ENCODE data around the gene PTPN4. TPM values are rescaled to one million over a fixed set of nuclear protein-coding genes. Genes with fewer than 3 reads are reported as not detected.

The PTPN4 gene
- total RNA-seq, 4 donors from 2014 or later = 35.6 to 61.5 (median 51.6) TPM

DNA sequence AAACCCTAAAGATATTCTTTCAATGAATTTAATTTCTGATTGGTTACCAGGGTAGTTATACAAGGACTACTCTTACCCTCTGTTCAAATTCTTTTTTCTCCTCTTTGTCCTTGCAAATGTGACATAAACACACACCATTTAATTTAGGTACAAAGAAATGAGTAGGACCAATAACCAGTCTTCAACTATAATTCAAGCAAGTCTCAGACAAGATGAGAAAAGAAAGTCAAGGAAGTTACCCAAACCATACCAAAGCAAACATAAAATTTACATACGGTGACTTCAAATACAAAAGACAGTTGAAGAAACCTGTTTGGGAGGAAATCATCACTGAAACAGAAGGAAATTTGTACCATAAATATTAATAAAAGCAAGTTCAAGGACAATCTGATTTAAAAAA, 162.1 kb downstream of the PTPN4 start:
- TF ChIP-seq, protein P1, sequence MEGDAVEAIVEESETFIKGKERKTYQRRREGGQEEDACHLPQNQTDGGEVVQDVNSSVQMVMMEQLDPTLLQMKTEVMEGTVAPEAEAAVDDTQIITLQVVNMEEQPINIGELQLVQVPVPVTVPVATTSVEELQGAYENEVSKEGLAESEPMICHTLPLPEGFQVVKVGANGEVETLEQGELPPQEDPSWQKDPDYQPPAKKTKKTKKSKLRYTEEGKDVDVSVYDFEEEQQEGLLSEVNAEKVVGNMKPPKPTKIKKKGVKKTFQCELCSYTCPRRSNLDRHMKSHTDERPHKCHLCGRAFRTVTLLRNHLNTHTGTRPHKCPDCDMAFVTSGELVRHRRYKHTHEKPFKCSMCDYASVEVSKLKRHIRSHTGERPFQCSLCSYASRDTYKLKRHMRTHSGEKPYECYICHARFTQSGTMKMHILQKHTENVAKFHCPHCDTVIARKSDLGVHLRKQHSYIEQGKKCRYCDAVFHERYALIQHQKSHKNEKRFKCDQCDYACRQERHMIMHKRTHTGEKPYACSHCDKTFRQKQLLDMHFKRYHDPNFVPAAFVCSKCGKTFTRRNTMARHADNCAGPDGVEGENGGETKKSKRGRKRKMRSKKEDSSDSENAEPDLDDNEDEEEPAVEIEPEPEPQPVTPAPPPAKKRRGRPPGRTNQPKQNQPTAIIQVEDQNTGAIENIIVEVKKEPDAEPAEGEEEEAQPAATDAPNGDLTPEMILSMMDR (IDR thresholded peaks at IDR 0.05) = no peak
- no peak for TF ChIP-seq POLR2A (IDR thresholded peaks at IDR 0.05)
- Histone ChIP-seq H3K27me3 (no peaks in the 10 kb centered on the region), H3K36me3 (no peaks in the 10 kb centered on the region), H3K9me3 (no peaks in the 10 kb centered on the region), H3K4me1 (no peaks in the 10 kb centered on the region), H3K27ac (no peak overlapping the region), H3K4me3 (no peak overlapping the region)
- no peak for DNase-seq
- intact Hi-C loops (cut with DNase I; ENCODE audit: low total_unique reads) = no loop called here

DNA sequence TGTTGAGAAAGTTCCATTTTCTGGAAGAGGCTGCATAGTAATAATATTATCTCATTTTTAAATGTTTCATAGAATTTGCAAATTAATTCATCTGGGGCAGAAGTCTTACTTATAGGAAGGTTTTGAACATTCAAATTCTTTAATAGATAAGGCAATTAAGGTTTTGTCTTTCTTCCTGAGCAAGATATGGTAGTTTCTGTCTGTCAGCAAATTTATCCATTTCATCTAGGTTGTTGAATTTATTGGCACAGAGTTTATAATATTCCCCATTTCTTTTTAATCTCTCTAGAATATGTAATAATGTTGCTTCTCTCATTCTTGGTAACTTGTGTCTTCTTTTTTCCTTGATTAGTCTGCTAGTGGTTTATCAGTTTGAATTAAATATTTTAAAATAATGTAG, 163.0 kb downstream of the PTPN4 start:
- DNase-seq = no peak
- Histone ChIP-seq H3K4me1 (no peaks in the 10 kb centered on the region), H3K9me3 (no peaks in the 10 kb centered on the region), H3K36me3 (no peaks in the 10 kb centered on the region), H3K4me3 (no peak overlapping the region), H3K27ac (no peak overlapping the region), H3K27me3 (no peaks in the 10 kb centered on the region)
- TF ChIP-seq, protein P1 (IDR thresholded peaks at IDR 0.05) = no peak
- no peak for TF ChIP-seq POLR2A (IDR thresholded peaks at IDR 0.05)
- intact Hi-C loops (cut with DNase I; ENCODE audit: low total_unique reads) = no loop called here

DNA sequence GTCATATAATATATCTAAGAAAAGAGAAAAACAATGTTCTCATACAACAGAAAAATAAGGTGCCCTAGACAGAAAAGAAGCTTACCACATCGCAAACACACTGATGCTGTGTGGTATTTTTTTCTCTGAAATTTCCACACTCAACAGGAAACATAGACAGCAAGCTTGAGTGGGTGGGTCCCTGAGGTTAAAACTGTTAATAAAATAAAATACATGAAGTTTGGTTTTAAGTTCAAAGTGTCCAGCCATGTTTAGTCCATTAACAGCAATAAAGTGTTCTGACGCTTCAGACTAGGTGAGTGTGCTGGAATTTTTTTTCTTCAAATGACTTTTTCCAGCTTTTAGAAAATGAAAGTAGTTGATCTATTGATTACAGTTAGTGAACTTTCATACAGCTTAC, 169.8 kb downstream of the PTPN4 start:
- TF ChIP-seq, protein P1 (IDR thresholded peaks at IDR 0.05) = no peak
- no peak for TF ChIP-seq POLR2A (IDR thresholded peaks at IDR 0.05)
- Histone ChIP-seq H3K9me3 (no peaks in the 10 kb centered on the region), H3K36me3 (no peaks in the 10 kb centered on the region), H3K27me3 (no peaks in the 10 kb centered on the region), H3K27ac (no peak overlapping the region), H3K4me1 (no peaks in the 10 kb centered on the region), H3K4me3 (no peak overlapping the region)
- intact Hi-C loops (cut with DNase I; ENCODE audit: low total_unique reads) = no loop called here
- no peak for DNase-seq

DNA sequence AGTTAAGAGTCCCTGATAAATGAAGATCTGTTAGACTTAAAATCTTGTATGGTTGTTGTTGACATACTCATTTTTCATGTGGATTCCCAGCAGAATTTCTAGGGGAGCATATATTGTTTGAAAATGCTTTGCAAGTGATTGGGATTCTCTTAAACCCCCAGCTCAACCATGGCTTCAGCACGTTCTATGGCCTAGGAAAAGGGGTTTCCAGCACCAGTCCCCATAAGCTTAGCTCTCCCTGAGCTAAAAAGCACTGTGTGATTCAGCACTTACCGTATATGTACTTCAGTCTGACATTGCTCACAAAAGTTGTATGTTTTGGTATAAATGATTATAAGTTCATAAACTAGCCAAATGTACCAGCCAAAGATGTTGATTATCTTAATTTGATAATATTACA, 173.1 kb downstream of the PTPN4 start:
- H3K9me3 ChIP-seq = no peaks in the 10 kb centered on the region
- intact Hi-C loops (cut with DNase I; ENCODE audit: low total_unique reads) = no loop called here
- no peak overlapping the region for H3K27ac ChIP-seq
- no peak for DNase-seq
- no peak for TF ChIP-seq POLR2A (IDR thresholded peaks at IDR 0.05)
- TF ChIP-seq, protein P1 (IDR thresholded peaks at IDR 0.05) = no peak
- no peak overlapping the region for H3K4me3 ChIP-seq
- H3K27me3 ChIP-seq = no peaks in the 10 kb centered on the region
- no peaks in the 10 kb centered on the region for H3K4me1 ChIP-seq
- no peaks in the 10 kb centered on the region for H3K36me3 ChIP-seq

DNA sequence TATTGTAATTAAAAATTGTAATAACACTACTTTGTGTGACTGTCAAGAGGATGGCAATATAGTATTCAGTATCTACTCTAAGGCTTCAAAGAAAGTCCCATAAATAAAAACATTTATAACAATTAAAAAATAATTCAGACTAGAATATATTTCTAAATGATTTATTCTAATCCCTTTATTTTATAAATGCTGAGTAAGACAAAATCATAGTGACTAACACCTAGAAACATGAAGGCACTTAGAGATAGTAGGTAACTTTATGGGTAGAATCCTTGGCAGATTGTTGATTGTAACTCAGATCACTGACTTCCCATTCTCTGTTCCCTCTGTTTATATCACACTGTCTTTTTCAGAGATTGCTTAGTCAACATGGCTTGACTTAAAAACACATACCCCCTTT, 174.6 kb downstream of the PTPN4 start:
- H3K4me1 ChIP-seq = no peaks in the 10 kb centered on the region
- no peaks in the 10 kb centered on the region for H3K9me3 ChIP-seq
- H3K27me3 ChIP-seq = no peaks in the 10 kb centered on the region
- no peaks in the 10 kb centered on the region for H3K36me3 ChIP-seq
- no peak for TF ChIP-seq POLR2A (IDR thresholded peaks at IDR 0.05)
- TF ChIP-seq, protein P1 (IDR thresholded peaks at IDR 0.05) = no peak
- no peak for DNase-seq
- H3K27ac ChIP-seq = no peak overlapping the region
- intact Hi-C loops (cut with DNase I; ENCODE audit: low total_unique reads) = no loop called here
- H3K4me3 ChIP-seq = no peak overlapping the region

Data from uterus (tissue), 4 donors.